Activated naive CD4-positive, alpha-beta T cell treated with anti-CD3 and anti-CD28 coated beads, Interleukin-2, amount 50 U/mL, for 24 hours (primary cell): ENCODE data around the gene PTPRA.
"Not testable (repeated sequence)": the region's sequence is repeated elsewhere in the genome, so short reads cannot be mapped to it uniquely, and the experiment has no call there.

Experiments
- H3K27ac Mint-ChIP-seq: one replicate; pipeline ENCODE4 v1.8.0; 2021; ENCODE audit warnings: mild to moderate bottlenecking, mixed read lengths
- H3K27me3 Mint-ChIP-seq: one replicate; pipeline ENCODE4 v1.8.0; 2021; ENCODE audit warnings: mixed read lengths
- H3K36me3 Mint-ChIP-seq: one replicate; pipeline ENCODE4 v1.8.0; 2021; ENCODE audit warnings: mixed read lengths
- H3K4me1 Mint-ChIP-seq: one replicate; pipeline ENCODE4 v1.8.0; 2021; ENCODE audit warnings: mixed read lengths
- H3K4me3 Mint-ChIP-seq: one replicate; pipeline ENCODE4 v1.8.0; 2021; ENCODE audit warnings: mild to moderate bottlenecking, mixed read lengths
- H3K9me3 Mint-ChIP-seq: one replicate; pipeline ENCODE4 v1.8.0; 2021; ENCODE audit warnings: mixed read lengths

The PTPRA gene

DNA sequence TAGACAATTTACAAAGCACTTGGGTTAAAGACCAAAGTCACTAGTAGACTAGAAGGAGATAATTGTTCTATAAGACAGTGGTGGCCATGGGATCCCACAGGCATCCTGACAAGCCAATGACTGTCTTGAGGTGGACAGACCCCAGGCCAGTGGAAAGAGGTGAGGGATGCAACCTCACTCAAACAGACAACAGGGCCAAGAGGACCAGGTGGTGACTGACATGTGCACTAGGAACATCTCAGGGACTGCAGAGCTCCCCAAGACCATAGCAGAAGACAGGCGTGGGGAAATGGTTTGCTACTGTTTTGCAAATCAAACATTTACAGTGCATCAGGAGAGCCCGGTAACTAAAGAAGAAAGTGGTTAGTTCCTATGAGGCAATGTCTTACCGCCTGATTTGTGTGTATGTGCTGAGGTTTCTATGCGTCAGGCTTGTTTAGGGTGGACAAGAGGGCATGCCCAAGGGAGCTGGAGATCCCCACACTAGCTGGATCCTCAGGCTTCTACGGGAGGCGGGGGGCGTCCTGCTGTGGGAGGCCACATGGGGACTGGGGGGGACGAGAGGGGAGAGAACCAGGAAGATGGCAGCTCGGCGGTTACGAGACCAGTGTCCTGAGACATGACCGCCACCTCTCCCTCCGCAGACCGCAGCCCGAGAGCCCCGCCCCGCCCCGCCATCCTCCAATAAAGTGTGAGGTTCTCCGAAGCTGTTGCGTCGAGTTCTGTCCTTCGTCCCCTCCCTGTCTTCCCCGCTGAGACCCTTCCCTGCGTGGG is 171.9 kb downstream of the PTPRA start:
- Mint-ChIP-seq H3K27ac (peak overlapping the region; percentile 53), H3K9me3 (no peaks in the 10 kb centered on the region)

DNA sequence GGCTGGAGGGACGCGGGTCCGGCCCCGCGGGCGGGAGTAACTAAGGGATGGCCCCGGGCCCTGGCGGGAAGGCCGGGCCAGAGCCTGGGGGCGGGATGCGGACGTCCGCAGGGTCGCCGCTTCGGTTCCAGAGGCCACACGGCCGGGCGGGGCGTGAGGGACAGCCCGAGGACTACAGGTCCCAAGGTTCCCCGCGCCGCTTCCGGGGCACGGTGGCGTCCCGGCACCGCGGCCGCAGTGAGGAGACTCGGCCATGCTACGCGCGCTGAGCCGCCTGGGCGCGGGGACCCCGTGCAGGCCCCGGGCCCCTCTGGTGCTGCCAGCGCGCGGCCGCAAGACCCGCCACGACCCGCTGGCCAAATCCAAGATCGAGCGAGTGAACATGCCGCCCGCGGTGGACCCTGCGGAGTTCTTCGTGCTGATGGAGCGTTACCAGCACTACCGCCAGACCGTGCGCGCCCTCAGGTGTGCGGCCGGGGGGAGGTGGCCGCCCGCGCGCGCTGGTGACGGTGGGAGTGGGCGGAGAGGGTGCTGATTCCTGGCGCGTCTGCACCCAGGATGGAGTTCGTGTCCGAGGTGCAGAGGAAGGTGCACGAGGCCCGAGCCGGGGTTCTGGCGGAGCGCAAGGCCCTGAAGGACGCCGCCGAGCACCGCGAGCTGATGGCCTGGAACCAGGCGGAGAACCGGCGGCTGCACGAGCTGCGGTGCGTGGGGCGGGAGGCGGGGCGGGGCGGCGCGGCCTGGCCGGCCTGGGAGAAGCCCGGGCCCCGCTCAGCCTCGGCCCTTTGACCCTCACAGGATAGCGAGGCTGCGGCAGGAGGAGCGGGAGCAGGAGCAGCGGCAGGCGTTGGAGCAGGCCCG is 172.8 kb downstream of the PTPRA start, which contains the start of gene MRPS26:
TSS of gene MRPS26 (plus strand) at position 237 of the 861 bp plus-strand sequence. CDS start at position 254, 17 bp downstream.
- Mint-ChIP-seq H3K4me1 (peaks cover 20% of the 10 kb centered on the region), H3K27ac (peak within 1 kb of the TSS; percentile 85), H3K27me3 (no peaks in the 10 kb centered on the region), H3K9me3 (no peaks in the 10 kb centered on the region), H3K4me3 (peak within 1 kb of the TSS; percentile 95), H3K36me3 (peaks cover 10% of the 10 kb centered on the region)

More for the DNA sequence above, 171.9 kb downstream of the PTPRA start:
- Mint-ChIP-seq H3K27me3 (no peaks in the 10 kb centered on the region), H3K4me1 (peaks cover 20% of the 10 kb centered on the region), H3K36me3 (peaks cover 10% of the 10 kb centered on the region), H3K4me3 (peak overlapping the region; percentile 84)

DNA sequence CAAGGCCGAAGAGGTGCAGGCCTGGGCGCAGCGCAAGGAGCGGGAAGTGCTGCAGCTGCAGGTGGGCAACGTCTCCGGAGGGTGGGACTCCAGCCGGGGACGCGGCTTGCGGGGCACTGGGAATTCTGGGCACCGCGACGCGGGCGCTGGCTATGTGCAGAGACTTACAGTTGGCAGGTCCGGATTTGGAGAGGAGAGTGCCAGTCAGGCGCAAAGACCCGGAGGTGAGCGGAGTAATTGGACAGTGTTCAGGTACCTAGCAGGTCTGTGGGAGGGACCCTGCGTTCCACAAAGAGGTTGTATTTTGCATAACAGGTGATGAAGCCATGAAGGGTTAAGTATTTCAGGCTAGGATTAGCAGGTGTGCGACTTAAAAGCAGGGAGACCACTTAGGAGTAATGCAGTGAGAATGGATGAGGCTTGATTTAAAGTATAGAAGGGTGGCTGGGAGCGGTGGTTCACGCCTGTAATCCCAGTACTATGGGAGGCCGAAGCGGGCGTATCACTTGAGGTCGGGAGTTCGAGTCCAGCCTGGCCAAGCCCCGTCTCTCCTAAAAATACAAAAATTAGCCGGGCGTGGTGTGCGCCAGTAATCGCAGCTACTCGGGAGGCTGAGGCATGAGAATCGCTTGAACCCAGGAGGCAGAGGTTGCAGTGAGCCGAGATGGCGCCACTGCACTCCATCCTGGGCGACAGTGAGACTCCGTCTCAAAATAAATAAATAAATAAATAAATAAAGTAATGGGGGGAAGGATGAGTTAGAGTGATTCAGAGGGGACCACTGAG is 173.6 kb downstream of the PTPRA start:
- Mint-ChIP-seq H3K27ac (peak overlapping the region; percentile 85), H3K36me3 (peaks cover 10% of the 10 kb centered on the region), H3K9me3 (no peaks in the 10 kb centered on the region), H3K4me3 (peak overlapping the region; percentile 95), H3K4me1 (peaks cover 20% of the 10 kb centered on the region), H3K27me3 (no peaks in the 10 kb centered on the region)

DNA sequence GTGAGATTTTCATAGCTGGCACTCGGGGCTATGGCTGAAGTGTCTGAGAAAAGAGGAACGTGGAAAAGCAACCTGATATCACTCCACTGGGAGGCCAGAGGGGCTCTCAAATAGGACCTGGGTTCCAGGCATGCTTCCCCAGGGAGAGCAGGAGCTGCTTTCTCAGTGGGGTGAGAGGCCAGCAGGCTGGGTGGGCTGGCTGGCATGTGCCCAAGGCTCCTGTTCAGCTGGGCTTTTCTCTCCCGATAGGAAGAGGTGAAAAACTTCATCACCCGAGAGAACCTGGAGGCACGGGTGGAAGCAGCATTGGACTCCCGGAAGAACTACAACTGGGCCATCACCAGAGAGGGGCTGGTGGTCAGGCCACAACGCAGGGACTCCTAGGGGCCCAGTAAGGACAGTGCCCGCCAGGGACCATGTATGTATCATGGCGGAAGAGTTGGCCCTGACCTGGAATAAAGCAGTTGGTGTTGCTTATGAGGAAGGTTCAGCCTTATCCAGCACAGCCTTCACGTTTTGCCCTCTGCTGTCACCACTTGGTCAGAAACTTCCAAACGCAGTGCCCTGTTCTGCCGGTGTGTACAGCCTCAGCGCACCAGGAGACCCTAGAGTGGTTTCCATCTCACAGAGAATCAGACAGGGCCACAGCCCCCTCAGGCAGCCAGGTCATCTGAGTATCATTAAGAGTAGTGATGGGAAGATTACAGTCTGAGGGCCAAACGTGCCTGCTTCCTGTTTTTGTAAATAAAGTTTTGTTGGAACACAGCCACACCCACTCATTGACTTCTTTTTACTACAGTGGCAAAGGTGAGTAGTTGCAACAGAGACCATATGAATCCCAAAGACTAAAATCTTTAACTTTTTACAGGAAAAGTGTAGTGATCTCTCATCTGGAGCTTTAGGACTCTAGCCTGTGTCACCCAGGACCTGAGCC is 174.5 kb downstream of the PTPRA start:
- Mint-ChIP-seq H3K4me1 (peaks cover 20% of the 10 kb centered on the region), H3K36me3 (peaks cover 10% of the 10 kb centered on the region), H3K4me3 (peak overlapping the region; percentile 44), H3K9me3 (no peaks in the 10 kb centered on the region), H3K27ac (no peak overlapping the region), H3K27me3 (no peaks in the 10 kb centered on the region)

DNA sequence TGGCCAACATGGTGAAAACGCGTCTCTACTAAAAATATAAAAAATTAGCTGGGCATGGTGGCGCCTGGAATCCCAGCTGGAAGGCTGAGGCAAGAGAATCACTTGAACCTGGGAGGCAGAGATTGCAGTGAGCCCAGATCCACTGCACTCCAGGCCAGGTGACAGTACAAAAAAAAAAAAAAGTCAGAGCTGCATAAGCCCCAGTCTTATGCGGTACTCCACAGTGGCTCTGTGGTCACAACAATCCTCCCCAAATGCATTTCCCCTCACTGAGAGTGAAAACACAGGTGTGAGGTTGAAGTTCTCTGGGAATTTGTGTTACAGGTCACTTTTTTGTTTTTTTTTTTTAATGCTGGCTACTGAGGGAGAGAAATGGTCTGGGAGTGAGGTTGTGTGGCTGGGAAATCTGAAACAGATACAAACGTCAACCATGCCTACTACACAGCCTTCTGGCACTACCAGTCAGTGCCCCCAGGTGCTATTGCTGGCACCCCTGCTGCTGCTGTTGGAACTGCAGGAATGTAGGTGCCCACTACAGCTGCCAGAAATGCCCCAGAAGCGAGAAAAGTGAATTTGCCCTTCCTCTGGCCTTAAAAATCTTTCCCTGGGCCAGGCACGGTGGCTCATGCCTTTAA is 178.2 kb downstream of the PTPRA start:
- H3K9me3 Mint-ChIP-seq: no peaks in the 10 kb centered on the region
- peaks cover 10% of the 10 kb centered on the region for H3K36me3 Mint-ChIP-seq
- H3K4me1 Mint-ChIP-seq: peaks cover 15% of the 10 kb centered on the region
- no peak overlapping the region for H3K4me3 Mint-ChIP-seq
- no peaks in the 10 kb centered on the region for H3K27me3 Mint-ChIP-seq
- no peak overlapping the region for H3K27ac Mint-ChIP-seq

DNA sequence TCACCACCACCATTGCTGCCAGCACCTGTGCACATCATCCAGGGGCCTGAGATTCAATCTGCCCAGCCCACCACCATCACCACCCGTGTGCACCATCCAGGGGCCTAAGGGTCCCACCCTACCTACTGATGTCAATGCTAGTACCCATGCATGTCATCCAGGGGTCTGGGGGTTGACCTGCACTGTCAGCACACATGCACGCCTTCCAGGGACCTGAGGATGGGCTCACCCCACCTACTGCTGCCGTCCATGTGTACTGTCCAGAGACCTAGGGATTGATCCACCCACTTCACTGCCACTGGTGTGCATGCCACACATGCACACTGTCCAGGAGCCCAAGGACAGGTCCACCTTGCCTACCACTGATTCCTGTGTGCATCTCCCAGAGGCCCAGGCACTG is 186.2 kb downstream of the PTPRA start:
- Mint-ChIP-seq H3K9me3 (no peaks in the 10 kb centered on the region), H3K4me1 (peaks cover 15% of the 10 kb centered on the region), H3K27me3 (no peaks in the 10 kb centered on the region), H3K36me3 (peaks cover 4% of the 10 kb centered on the region), H3K27ac (no peak overlapping the region), H3K4me3 (no peak overlapping the region)

DNA sequence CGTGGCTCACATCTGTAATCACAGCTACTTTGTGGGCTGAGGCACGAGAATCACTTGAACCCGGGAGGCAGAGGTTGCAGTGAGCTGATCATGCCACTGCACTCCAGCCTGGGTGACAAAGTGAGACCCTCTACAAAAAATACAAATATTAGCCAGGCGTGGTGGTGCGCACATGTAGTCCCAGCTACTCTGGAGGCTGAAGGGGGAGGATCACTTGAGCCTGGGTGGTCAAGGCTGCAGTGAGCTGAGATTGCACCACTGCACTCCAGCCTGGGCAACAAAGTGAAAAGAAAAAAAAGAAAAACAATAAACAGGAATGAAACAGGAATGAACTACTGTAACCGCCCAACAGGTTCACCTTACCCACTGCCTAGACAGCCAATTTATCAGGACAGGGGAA is 190.8 kb downstream of the PTPRA start:
- H3K4me1 Mint-ChIP-seq: peaks cover 23% of the 10 kb centered on the region
- not testable (repeated sequence) for H3K9me3 Mint-ChIP-seq, H3K4me3 Mint-ChIP-seq

DNA sequence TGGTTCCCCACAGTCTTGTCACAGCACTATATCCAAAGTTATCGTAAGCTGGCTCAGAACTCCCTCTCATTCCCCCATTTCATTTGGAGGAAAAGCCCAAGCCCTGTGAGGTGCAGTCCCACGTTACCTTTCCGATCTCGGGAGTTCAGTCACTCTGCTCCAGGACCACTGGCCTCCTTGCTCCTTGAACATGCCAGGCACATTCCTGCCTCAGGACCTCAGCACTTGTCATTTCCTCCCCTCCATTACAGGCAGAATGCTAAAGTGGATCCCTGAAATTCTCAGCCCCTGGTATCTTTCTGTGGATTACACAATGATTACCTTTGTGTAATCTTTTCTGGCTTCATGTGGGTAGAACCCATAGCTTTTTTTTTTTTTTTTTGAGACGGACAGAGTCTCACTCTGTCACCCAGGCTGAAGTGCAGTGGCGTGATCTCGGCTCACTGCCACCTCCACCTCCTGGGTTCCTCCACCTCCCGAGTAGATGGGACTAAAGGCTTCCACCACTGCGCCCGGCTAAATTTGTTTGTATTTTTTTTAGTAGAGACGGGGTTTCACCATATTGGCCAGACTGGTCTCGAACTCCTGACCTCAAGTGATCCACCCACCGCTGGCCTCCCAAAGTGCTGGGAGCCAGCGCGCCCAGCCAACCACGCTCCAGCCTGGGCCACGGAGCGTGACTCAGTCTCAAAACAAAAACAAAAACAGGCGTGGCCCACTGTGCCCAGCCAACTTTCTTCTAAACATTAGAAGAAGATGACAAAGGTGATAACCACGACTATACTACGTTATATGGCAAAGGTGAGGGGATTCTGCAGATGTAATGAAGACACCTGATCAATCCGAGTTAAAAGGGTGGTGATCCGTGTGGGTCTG is 194.1 kb downstream of the PTPRA start:
- Mint-ChIP-seq H3K4me1 (peaks cover 23% of the 10 kb centered on the region), H3K9me3 (no peaks in the 10 kb centered on the region), H3K27ac (no peak overlapping the region), H3K4me3 (no peak overlapping the region), H3K27me3 (no peaks in the 10 kb centered on the region), H3K36me3 (no peaks in the 10 kb centered on the region)

More for the DNA sequence above, 190.8 kb downstream of the PTPRA start:
- H3K36me3 Mint-ChIP-seq, H3K27me3 Mint-ChIP-seq, H3K27ac Mint-ChIP-seq: not testable (repeated sequence)

DNA sequence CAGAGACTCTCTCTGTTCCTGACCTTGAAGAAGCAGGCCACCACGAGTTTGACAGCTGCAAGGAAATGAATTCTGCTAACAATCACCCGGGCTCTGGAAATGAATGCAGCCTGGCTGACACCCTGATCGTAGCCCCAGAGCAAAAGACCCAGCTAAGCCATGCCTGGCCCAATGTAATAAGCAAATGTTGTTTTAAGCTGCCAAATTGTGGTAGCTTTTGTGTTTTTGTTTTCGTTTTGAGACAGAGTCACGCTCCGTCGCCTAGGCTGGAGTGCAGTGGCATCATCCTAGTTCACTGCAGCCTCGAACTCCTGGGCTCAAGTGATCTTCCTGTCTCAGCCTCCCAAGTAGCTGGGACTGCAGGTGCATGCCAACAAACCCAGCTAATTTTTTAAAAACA is 194.8 kb downstream of the PTPRA start:
- Mint-ChIP-seq H3K27me3 (no peaks in the 10 kb centered on the region), H3K4me1 (peaks cover 26% of the 10 kb centered on the region), H3K27ac (no peak overlapping the region), H3K9me3 (no peaks in the 10 kb centered on the region), H3K4me3 (no peak overlapping the region), H3K36me3 (no peaks in the 10 kb centered on the region)

DNA sequence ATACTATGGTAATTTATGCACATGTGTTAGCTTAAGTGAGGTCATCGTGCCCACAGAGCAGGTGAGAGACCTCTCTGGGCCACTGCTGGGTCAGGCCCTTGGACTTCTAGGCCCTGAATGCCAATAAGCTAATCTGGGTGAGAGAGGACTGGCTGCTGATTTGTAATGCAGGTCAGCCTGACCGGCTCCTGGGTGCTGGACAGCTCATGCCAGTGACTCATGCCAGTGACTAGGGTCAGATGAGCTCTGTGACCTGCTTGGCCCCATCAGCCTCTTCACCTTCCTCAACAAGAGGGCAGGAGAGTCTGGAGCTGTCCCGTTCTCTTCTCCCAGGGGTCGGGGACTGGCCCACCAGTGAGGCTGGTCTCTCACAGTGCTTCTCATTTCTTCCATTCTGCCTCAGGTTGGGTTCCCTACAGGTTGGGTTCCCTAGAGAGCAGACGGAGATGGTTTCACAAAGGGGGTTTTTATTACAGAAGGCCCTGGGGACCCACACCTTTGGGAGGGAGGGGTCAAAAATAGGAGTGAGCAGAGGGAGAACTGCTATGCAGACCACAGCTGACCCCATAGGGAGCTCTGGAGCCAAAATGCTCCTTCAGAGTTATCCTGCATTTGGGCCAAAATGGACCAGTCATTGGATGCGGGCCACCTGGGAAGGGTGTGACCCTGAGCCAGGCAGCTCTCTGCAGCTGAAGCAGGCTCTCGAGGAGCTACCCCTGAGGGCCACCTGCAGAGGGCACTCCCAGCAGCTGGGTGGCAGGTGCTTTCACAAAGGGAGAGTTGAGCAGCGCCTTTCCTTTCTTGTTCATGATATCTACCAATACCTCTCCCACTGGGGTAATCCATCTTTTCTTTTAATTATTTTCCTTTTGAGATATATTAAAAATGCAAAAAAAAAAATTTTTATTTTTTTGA is 196.0 kb downstream of the PTPRA start:
- Mint-ChIP-seq H3K36me3 (no peaks in the 10 kb centered on the region), H3K27me3 (no peaks in the 10 kb centered on the region), H3K4me1 (peaks cover 26% of the 10 kb centered on the region), H3K9me3 (no peaks in the 10 kb centered on the region), H3K4me3 (no peak overlapping the region), H3K27ac (no peak overlapping the region)

DNA sequence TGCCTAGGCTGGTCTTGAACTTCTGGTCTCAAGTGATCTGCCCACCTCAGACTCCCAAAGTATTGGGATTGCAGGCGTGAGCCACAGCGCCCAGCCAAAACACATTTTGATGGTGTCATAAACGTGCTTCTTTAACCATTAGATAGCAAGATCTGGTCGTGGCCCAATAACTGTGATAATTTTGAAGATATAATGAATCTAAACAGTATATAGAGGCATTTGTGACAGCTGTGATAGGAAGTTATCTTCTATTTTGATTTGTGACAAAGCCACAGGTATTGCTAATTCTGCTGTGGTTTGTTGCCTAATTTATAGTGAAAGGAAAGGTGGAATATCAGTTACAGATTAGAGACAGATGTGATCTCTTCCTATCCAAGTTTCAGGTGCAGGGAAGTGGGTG is 197.4 kb downstream of the PTPRA start:
- Mint-ChIP-seq H3K4me3 (peak overlapping the region; percentile 89), H3K27me3 (no peaks in the 10 kb centered on the region), H3K9me3 (no peaks in the 10 kb centered on the region), H3K4me1 (peaks cover 23% of the 10 kb centered on the region), H3K27ac (peak overlapping the region; percentile 89), H3K36me3 (no peaks in the 10 kb centered on the region)

DNA sequence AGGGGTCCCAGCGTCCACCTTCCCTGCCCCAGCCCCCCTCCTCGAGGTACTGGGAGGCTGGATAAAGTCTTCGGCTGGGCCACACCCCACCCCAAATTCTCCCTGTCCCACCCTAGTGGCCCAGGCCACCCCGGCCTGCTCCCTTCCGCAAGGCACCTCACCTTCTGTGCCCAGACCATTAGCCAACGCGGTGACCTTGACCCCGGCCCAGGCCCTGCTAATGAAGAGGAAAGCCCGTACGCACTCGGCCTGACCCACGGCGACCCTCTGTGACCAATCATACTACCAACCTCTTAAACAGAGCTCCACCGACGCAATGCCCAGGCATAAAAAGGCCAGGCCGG is 198.0 kb downstream of the PTPRA start:
- no peak overlapping the region for H3K27ac Mint-ChIP-seq
- peak overlapping the region; percentile 89 for H3K4me3 Mint-ChIP-seq
- H3K27me3 Mint-ChIP-seq: no peaks in the 10 kb centered on the region
- H3K4me1 Mint-ChIP-seq: peaks cover 23% of the 10 kb centered on the region
- H3K36me3 Mint-ChIP-seq: no peaks in the 10 kb centered on the region
- H3K9me3 Mint-ChIP-seq: no peaks in the 10 kb centered on the region
